Gastrocnemius medialis (tissue), 4 donors: ENCODE measurements around the gene GFOD1.

Experiments
- CTCF ChIP-seq, 5 experiments: fragments of 450-650 bp in 3 of 5; fragments of 200-600 bp in 2 of 5; sonication (generic) in 2 of 5; IDR thresholded peaks in 4 of 5; conservative IDR thresholded peaks in 1 of 5; 1 replicate in 4 of 5; 2 replicates in 1 of 5; pipeline ENCODE4 v1.5.1; 2016 to 2019; ENCODE audit warnings: antibody characterized with exemption in 5 of 5, mild to moderate bottlenecking in 3 of 5, moderate library complexity in 3 of 5
- POLR2A ChIP-seq, 2 donors: fragments of 450-650 bp; IDR thresholded peaks; one replicate each; pipeline ENCODE4 v1.6.1; 2017; ENCODE audit warnings: antibody characterized with exemption in 2 of 2, mild to moderate bottlenecking in 2 of 2, moderate library complexity in 2 of 2

GRCh38 chr6:13528777-13529343 lies 41.5 kb upstream of the GFOD1 start:
- TF ChIP-seq CTCF (IDR thresholded peaks at IDR 0.05 in 4 of 5, conservative IDR thresholded peaks at IDR 0.05 in 1 of 5), result no peak
- no peak for TF ChIP-seq POLR2A (IDR thresholded peaks at IDR 0.05)
